Measurements from ENCODE around the gene GPX1.
"Not testable (repeated sequence)": the region's sequence is repeated elsewhere in the genome, so short reads cannot be mapped to it uniquely, and the experiment has no call there.

Gene GPX1

DNA sequence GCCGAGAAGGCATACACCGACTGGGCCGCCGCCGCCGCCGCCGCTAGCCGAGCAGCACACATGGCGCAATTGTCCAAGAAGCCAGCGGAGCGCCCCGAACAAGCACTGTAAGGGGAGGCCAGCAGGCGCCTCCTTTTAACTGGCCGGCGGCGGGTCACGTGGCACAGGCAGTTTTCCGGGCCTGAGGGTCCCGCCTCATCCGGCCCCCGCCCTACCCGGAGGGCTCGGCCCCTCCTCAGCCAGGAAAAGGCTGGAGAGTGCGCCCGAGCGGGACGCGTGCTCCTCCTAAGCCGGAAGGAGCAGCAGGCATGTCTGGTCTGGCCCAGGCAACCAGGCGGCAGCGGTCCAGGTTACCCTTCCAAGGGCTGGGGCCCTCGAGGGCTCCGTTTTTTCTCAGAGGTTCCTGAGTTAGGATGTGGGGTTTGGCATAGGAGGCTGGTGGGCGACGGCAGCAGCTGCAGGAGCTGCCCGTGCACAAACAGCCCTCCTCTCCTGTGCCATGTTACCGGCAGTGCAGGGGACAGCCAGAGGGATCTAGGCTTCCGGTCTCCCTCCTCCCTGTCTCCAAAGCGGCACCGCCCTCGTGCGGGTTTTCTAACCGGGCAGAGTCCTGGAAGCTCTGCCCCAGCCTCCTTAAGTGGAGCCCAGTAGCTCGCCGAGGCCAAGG is at the start of gene GPX1:
TSS of gene GPX1 (minus strand) at position 137 of the 667 bp plus-strand sequence. CDS start at position 62, 75 bp downstream.
- DNase-seq (ENCODE audit: low read depth, low spot score): peak; percentile 98

DNA sequence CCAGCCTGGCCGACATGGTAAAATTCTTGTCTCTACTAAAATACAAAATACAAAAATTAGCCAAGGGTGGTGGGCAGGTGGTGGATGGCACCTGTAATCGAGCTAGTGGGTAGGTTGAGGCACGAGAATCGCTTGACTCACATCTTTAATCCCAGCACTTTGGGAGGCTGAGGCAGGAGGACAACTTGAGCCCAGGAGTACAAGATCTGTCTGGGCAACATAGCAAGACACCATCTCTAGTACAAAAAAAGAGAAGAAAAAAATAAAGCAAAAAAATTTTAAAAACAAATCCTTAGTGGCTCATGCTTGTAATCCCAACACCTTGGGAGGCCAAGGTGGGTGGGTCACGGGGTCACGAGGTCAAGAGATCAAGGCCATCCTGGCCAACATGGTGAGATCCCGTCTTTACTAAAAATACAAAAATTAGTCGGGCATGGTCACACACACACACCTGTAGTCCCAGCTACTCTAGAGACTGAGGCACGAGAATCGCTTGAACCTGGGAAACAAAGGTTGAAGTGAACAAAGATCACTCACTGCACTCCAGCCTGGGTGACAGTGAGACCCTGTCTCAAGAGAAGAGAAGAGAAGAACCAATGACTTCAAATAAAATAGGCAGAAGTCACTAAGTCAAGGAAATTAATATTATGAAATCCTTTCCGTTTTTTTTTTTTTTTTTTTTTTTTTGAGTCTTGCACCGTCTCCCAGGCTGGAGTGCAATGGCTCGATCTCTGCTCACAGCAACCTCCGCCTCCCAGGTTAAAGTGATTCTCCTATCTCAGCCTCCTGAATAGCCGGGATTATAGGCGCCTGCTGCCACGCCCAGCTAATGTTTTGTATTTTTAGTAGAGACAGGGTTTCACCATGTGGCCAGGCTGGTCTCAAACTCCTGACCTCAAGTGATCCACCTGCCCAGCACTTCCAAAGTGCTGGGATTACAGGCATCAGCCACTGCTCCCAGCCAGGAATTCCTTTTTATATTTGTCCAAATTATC is 48.7 kb upstream of the GPX1 start:
- DNase-seq (ENCODE audit: low read depth, low spot score): no peak

DNA sequence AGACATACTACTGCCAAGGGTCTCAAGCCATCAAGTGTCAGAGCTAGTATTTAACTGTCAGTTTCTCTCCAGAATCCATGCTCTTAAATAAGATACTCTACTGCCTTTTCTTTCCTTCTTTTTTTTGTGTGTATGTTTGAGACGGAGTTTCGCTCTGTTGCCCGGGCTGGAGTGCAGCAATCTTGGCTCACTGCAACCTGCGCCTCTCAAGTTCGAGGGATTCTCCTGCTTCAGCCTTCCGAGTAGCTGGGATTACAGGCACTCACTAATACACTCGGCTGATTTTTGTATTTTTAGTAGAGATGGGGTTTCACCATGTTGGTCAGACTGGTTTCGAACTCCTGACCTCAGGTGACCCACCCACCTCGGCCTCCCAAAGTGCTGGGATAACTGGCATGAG is 47.4 kb upstream of the GPX1 start:
- DNase-seq (ENCODE audit: low read depth, low spot score): not testable (repeated sequence)

DNA sequence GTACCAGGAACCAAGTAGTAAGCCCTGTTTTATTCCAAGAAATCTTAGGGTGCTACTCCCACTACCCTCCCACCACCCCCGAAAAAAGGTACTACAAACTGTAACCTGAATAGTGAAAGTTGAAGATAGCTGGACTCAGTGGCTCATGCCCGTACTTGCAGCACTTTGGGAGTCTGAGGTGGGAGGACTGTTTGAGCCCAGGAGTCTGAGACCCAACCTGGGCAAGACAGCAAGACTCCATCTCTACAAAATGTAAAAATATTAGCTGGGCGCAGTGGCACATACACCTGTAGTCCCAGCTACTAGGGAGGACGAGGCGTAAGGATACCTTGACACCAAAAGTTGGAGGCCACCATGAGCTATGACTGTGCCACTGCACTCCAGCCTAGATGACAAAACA is 45.7 kb upstream of the GPX1 start:
- DNase-seq (ENCODE audit: low read depth, low spot score): no peak

DNA sequence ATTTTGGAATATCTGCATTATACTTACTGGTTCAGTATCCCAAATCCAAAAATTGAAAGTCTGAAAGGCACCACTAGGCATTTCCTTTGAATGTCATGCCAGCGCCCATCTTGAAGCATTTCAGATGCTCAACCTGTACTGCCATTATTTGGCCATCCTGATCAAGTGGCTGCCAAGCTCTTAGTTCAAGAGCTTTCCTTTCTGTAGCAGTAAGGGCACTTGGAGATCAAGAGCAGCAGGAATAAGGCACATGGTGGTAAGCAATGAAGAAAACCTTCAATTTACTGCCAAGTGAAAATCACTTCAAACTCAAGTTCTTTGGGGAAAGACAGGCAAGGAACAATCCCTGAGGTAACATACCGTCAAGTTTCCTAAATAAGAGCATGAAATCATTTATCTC is 43.6 kb upstream of the GPX1 start:
- DNase-seq (ENCODE audit: low read depth, low spot score): no peak

DNA sequence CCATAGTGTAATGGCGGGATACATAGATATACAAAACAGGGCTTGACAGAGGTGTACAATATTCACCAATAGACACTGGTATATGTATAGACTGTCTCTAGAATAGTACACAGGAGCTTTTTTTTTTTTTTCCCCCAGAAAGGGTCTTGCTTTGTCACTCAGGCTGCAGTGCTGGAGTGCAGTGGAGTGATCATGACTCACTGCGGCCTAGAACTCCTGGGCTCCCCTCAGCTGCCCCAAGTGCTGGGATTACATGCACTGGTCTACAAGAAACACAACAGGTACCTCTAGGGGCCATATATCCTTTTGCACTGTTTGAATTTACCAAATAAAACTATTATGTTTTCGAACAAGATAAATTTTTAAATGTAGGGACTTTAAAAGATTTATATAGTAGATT is 41.3 kb upstream of the GPX1 start:
- DNase-seq (ENCODE audit: low read depth, low spot score): no peak

DNA sequence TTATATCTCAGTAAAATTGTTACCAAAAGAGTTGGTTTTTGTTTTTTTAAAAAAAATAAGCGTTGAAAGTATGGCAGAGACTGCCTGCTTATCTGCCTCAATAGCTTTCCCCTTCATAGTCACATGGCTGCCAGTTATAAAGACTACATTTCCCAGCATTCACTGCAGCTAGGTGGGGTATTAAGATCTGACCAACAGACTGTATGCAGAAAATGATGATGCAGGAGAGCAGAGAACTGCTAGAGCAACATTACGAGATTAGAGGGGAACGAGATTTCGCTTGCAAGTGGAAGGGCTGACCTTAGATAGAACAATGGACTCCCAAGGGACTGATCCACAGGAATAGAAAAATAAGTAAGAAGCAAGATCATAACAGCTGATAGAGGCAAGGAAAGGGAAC is 39.3 kb upstream of the GPX1 start:
- no peak for DNase-seq (ENCODE audit: low read depth, low spot score)

DNA sequence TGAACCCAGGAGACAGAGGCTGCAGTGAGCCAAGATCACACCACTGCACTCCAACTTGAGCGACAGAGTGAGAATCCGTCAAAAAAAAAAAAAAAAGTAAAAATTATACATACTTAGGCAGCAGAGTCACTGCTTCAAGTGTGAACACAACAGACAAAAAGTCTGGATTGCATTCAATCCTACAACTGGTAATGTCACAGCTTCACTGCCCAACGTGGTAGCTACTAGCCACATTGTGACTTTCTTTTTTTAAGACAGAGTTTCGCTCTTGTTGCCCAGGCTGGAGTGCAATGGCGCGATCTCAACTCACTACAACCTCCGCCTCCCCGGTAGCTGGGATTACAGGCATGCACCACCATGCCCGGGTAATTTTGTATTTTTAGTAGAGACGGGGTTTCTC is 33.2 kb upstream of the GPX1 start:
- not testable (repeated sequence) for DNase-seq (ENCODE audit: low read depth, low spot score)

DNA sequence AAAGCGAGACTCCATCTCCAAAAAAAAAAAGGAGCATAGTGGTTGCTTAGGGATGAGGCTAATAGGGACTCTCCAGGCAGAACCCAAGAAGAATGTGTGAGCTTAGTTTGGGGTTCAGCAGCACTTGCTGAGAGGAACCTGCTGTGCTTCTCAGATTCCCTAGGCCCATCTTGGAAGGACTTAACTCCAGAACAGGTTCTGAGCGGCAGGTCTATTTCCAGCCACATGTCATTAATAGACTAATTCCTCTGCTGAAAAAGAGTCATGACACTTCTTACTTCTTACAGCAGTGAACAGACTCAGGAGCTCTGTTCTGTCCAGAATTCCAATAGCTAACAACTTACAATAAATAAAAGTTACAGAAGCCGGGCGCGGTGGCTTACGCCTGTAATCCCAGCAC is 31.1 kb upstream of the GPX1 start:
- no peak for DNase-seq (ENCODE audit: low read depth, low spot score)

DNA sequence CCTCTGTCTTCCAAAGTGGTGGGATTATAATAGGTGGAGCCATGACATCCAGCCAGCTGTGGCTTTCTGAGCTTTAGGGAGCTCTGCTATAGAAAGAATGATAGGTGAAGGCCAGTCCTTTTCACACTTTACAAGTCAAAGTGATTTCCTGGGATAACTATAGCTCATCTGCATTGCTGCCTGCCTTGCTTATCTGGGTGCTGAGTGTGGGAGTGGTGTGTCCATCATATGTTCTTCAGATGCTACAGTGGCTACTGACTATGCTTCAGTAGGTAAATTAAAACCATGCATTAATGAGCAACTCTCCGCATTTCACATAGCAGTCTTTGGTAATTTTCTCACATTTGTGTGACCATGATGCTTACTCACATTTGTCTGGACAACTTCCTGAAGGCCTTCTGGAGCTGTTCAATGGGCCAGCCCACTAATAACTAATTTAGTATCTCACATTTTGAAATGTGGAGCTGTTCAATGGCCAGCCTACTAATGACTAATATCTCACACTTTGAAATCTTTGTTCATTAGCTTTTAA is 30.2 kb upstream of the GPX1 start:
- DNase-seq (ENCODE audit: low read depth, low spot score): no peak

DNA sequence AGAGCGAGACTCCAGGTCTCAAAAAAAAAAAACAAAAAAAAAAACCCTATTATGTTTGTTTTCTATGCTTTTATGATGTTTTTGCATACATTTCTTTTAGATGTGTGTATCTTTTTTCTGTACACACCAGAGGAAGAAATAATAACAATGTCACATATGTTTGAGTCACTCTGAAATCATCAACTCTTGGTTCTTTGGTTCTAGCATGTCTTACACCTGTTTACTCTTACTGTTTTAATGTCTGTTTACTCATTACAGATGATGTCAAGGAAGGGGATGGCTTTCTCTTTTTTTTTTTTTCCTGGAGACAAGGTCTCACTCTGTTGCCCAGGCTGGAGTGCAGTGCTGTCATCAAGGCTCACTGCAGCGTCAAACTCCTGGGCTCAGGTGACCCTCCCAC is 29.6 kb upstream of the GPX1 start:
- no peak for DNase-seq (ENCODE audit: low read depth, low spot score)

DNA sequence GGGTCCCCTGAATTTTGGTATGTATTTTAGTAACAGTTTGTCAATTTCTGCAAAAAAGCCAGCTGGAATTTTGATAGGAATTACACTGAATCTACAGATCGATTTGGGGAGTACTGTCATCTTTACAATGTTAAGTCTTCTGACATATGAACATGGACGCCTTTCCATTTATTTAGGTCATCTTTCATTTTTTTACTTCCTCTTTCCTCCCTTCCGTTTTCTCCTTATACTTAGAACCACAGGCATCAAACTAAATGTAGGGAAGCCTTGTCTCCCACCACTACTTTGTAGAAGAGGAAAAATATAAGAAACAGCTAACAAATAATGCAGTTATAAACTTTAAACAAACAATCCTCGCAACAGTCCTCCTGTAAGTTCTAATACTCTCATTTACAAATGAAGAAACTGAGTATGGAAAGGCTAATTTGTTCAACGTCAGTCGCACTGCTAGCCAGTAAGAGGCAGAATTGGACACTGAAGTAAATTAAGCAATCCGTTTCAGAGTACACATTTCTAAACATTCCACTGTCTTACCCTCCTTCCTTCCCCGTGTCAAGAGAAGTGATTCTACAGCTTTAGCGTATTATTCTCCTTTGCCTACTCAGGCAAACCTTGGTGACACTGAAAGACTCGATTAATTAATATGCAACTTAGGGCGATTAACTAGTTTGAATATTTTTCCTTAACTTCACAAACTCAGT is 28.1 kb upstream of the GPX1 start:
- no peak for DNase-seq (ENCODE audit: low read depth, low spot score)

DNA sequence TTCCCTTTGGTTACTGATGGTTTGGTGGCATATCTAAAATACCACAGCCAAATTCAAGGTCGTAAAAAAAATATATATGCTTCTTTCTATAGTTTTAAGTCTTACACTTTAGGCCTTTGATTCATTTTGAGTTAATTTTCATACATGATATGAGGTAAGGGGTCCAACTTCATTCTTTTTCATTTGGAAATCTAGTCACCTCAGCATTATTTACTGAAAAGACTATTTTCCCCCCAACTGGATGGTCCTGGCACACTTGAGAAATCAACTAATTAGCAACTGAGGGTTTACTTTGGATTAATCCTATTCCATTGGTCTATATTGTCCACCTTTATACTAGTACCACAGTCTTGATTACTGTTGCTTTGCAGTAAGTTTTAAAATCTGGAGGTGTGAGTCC is 27.5 kb upstream of the GPX1 start:
- no peak for DNase-seq (ENCODE audit: low read depth, low spot score)

DNA sequence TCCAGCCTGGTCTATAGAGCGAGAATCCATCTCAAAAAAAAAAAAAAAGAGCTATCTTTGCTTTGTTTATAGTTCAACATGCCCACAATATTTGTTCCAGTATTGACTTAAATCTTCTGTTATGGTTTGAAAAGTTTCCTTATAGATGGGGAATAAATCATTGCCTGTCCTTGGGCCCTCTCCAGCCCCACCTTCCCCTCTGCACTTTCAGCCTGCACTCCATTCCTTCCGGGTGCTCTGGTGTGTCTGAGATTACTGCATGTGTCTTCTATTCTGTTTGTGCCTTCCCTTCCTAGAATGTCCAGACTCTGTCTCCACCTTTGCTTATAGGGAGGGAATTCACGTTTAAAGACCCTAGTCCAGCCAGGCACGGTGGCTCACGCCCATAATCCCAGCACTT is 25.2 kb upstream of the GPX1 start:
- DNase-seq (ENCODE audit: low read depth, low spot score): no peak

DNA sequence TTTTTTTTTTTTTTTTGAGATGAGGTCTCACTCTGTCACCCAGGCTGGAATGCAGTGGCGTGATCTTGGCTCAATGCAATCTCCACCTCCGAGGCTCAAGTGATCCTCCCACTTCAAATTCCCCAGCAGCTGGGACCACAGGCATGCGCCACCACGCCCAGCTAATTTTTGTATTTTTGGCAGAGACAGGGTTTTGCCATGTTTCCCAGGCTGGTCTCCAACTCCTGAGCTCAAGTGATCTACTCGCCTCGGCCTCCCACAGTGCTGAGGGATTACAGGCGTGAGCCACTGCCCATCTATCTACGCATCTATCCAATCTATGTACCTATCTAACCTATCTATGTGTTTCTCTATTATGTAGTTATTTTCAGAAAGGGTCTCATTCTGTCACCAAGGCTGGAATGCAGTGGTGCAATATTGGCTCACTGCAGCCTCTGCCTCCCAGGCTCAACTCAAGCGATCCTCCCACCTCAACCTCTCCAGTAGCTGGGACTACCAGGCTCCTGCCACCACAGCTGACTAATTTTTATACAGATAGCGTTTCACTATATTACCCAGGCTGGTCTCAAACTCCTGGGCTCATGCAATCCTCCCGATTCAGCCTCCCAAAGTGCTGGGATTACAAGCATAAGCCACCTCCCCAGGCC is 20.2 kb upstream of the GPX1 start:
- DNase-seq (ENCODE audit: low read depth, low spot score): no peak

DNA sequence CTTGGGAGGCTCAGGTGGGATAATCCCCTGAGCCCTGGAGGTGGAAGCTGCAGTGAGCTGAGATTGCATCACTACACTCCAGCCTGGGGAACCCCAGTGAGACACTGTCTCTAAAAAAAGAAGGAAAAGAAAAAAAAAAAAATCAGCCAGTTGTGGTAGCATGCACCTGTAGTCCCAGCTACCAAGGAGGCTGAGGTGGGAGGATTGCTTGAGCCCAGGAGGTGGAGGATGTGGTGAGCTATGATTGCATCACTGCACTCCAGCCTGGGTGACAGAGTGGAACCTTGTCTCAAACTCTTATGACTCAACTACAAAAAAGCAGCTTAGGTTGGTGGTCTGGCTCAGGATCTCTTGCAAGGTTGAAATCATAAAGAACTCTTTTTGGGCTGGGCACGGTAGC is 19.3 kb upstream of the GPX1 start:
- DNase-seq (ENCODE audit: low read depth, low spot score): no peak

DNA sequence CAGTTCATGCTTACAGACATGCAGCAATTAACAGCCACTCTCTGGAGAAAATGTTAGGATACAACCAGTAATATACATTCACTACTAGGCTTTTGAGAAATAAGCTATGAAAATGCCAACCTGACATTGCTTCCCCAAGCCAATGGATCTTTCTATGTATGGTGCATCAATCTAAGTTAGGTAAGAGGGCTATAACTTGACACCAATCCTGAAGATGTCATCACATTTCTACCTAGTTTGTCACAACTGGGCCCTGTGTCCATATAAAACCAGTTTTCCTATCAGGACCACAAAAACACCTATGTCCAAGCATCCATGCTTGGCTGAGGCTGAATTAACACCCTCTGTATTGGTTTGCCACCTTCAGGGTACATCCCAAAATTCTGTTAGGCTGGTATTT is 13.8 kb upstream of the GPX1 start:
- no peak for DNase-seq (ENCODE audit: low read depth, low spot score)

DNA sequence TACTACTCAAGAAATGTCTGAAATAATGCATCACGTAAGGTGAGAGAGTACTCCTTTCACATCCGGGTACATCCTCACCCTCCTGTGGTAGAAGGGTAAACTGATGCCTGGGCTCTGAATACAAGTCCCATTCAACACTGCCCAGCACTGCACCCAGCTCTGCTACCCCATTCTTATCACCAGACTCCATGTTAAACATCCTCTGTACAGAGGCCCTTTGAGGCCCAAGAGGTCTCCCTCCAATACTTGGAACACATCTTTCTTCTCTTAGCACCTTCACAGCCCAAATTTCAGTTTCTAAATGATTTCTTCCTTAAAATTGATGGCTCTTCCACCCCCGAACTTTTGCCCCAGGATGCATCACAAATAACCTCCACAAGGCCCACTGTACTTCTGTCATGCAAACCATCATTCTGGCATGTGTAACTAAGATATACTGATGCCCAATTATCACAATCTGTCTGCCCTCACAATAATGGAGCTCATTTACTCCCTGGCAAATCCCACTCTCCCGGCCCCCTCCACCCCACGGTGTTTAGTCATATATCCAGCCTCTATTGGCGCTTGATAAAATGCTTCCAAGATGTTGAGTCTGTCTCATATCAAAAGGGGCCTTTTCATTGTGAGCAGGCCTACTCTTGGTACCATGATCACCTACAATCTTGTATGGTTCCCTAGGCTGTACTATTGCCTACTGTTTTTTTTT is 12.6 kb upstream of the GPX1 start:
- no peak for DNase-seq (ENCODE audit: low read depth, low spot score)

DNA sequence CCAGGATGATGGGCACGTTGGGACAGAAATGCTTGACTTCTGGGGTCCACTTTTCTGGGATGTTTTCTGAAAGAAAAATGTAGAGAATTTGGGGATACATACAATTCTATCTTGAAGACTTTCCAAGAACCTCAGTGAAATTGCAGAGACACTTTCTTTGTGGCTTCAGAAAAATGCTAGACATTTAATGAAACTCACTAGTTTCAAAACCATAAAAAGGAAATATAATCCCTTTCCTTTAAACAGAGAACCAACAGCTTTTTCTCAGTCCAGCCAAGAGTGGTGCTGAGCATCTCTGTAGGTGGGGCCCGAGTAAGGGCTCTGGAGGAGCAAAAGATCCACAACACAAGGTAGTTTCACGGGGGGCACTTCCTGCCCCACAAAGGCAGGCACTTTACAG is 4.4 kb upstream of the GPX1 start:
- no peak for DNase-seq (ENCODE audit: low read depth, low spot score)

DNA sequence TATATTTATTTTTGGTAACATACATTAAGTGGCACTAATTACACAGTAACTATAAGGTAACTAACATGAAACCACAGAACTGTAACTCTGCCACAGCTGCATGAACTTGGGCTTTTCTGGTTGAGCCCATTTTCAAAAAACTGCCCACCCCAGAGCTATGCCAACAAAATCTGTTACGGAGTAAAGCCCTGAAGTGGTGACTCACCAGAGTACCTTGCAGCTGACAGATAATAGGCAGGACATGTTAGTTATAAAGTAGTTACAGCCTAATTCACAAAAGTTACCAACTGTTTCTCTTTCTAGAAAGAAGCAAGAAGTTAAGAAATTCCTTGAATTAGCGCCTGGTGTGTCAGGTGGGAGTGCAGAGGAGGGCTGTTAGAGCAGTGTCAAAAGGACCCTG is 1.5 kb upstream of the GPX1 start:
- DNase-seq (ENCODE audit: low read depth, low spot score): no peak

DNA sequence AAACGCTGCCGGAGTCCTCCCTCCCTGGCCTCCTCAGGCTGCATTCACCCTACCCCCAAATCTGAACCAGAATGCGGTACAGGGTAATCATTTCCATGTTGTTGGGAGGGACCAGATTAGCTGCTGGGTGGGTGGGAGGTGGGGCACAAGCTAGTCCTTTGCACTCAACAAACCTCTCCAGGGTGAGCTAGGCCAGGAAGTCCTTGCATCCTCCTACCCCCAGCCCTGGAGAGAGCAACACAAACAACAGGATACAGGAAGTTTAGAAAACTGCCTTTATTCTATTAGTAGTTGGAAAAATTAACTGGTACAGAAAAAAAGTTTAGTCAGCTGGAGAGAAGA is 702 bp upstream of the GPX1 start:
- no peak for DNase-seq (ENCODE audit: low read depth, low spot score)

Data from ELF-1 (cell line).